Inferior parietal cortex (tissue), 1 donor: ENCODE measurements around the gene VSIG1.

Source experiments
- DNase-seq: peaks from one replicate; pipeline ENCODE4 v3.0.0-alpha.2; 2016; ENCODE audit errors: extremely low spot score

The VSIG1 gene

DNA sequence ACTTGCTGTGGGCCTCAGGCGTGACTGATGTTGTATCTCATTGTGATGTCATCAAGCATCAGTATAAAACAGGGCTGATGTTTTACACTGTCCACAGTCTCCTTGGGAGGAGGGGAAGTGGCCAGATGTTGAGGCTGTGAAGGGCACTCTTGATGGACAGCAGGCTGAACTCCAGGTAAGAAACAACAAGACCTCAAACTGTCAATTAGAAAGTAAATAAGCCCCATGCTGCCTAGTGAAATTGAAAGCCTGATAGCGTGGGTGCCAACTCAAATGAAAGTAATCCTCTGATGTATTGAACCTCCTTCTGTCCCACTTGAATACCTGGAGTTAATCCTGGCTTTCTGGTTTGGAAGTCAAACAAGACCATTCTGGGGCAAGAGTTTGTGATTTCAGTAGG, 19.7 kb downstream of the VSIG1 start:
- no peak for DNase-seq

DNA sequence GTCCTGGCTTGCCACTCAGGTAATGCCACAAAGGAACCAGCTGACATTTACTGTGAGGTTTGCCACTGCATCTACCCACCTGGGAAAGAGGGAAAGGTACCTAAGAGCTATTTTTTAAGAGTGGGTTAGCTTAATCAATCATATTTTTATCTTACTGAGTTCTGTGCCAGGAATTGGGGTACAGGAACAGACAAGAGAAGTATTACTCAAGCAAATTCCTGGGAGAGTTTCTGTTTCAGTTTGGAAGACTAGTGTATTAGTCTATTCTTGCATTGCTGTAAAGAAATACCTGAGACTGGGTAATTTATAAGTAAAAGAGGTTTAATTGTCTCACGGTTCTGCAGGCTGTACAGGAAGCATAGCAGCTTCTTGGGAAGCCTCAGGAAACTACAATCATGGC, 23.3 kb downstream of the VSIG1 start:
- DNase-seq: no peak

GRCh38 chrX:108070891-108071290, 26.0 kb downstream of the VSIG1 start:
- no peak for DNase-seq

DNA sequence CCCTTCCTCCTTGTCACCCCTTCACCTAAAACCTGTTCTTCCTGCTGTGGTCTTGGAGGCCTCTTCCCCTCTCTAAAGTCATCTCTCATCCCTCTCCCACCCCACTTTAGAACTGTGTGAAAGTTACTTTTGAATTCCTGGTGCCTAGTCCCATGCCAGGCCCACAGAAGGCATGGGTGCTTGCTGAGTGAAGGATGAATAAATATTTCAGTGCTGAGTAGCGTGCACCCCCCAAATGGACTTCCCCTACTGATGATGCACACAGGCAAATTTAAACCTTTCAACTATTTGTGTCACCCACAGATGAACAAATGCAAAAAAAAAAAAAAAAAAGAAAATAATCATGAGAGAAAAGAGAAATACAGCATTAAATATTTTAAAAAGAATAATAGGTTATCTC, 26.7 kb downstream of the VSIG1 start:
- no peak for DNase-seq

DNA sequence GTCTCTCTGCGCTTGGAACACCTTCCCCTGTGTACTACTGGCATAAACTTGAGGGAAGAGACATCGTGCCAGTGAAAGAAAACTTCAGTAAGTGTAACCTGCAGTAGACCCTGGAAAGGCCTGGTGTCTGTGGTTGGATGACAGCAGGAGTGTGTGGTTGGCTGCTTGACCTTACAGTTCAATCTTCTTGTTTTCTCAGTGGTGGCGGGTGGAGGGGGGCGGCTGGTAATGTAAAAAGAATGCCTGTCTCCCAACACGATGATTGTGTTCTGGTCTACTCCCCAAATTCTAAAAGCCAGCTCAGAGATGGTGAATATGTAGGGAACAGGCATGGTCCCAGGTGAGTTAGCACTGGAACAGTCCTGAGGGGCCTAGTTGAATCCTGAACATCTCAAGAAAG, 27.9 kb downstream of the VSIG1 start:
- DNase-seq: no peak

- no peak for DNase-seq
Measured at GRCh38 chrX:108081110-108081509, 36.2 kb downstream of the VSIG1 start.

GRCh38 chrX:108087792-108088191, 42.9 kb downstream of the VSIG1 start:
- DNase-seq: no peak

- no peak for DNase-seq
Measured at GRCh38 chrX:108088511-108088910, 43.6 kb downstream of the VSIG1 start.

GRCh38 chrX:108090491-108091263, 45.8 kb downstream of the VSIG1 start:
- peak; percentile 1 for DNase-seq

- peak; percentile 91 for DNase-seq
Measured at GRCh38 chrX:108091264-108091877, 46.5 kb downstream of the VSIG1 start, which contains the start of the genes ATG4A and PSMD10. TSS of gene ATG4A (plus strand) at chrX:108091778. CDS start at chrX:108091827, 49 bp downstream. TSS of gene PSMD10 (minus strand) at chrX:108091542. CDS start at chrX:108091520, 22 bp downstream.

GRCh38 chrX:108091878-108092291, 47.0 kb downstream of the VSIG1 start:
- DNase-seq: no peak

DNA sequence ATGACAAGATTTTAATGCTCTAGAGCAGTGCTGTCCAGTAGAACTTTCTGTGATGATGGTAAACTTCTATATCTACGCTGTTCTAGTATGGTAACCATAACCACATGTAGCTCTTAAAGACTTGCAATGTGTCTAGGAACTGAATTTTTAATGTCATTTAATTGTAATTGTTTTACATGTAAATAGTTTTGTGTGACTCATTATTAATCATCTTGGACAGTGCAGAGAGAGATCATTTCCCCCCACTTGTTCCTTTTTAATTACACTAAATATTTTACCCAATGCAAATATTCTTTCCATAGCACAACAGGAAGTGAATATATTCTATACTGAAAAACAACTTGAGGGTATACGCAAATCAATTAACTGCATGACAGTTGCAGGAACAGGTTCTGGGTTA, 52.5 kb downstream of the VSIG1 start:
- no peak for DNase-seq

DNA sequence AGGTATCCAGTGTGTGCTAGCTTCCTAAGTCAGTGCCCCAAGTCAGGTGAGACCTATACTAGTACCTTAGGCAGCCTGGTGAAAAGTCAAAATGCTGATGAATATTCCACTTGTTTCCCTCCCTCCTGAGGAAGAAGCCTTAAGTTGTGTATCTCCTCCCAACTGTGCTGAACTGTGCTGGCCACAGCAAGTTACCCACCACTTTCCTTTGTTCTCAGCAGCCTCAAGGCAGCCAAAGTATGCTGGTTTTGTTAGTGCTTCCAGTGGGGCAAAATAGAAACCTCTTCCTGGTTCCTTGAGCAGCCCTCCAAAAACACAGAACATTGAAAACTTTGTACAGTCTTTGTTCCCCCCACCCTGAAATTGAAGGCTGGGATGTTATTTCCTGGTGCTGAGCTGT, 60.6 kb downstream of the VSIG1 start:
- DNase-seq: no peak

DNA sequence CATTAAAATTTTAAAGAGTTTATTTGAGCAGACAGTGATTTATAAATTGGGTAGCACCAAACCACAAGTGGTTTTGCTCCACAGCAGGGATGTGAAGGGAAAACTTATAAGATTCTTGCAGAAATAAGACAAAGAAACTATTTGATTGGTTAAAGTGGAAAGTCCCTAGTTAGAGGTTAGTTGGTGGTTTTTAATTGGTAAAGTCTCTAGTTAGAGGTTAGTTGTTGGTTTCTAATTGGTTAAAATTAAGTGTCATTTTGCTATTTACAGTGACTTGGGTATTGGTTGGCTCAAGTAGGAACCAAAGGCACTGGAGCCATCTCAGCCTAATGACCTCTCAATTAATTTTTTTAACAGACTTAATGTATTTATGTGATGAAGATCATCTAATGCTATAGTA, 69.7 kb downstream of the VSIG1 start:
- DNase-seq: no peak

- no peak for DNase-seq
Measured at GRCh38 chrX:108117988-108118387, 73.1 kb downstream of the VSIG1 start.

- no peak for DNase-seq
Measured at GRCh38 chrX:108121291-108121690, 76.4 kb downstream of the VSIG1 start.

DNA sequence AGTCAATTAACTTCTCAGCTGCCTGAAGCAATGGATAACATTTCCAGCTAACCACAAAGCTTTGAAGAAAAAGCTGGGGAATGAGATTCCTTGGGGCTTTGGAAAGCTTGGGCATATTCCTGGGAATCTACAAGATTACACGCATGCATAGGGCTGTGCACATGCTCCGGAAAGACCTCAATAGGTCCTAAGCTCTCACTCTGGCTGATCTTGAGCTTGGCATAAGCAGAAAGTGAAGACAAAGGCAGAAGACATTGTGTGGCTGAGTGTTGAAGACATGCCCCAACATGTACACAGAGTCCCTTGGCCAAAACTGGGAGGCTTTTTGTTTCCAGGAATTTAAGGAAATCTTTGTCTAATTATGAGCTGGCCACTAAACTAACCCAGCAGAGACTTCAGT, 77.9 kb downstream of the VSIG1 start:
- DNase-seq: no peak

DNA sequence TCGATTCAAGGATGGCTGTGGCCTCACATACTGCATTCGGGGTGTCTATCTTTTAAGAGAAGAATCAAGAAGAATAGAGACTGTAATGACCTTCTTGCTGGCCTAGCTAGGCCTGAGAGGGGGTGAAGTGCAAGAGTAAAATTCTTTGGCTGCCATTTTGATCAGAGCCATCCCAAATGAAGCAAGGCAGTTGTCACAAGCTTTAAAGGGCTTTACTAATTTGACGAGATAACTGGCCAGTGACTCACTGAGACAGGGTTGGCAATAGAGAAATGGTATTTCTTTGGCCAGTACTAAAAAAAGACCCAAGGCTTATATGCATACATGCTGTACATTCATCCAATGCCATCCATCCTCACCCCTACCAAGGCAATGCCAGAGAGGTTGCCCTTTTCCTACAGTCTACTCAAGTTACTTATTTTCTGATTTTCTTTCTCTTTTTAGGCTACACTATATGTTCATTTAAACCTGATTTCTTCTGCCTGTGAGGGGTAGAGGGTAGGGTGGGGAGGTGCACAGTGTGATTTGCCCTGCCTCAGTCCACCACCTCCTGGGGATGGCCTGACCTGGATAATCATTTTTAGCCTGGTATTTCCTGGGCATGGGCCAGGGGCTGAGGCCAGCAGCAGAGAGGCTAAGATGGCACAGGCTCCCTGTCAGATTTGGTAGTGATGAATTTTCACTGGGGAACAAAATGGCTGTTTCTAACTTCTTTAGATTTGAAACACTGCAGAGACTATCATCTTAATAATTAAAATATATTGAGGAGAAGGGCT, 78.9 kb downstream of the VSIG1 start:
- DNase-seq: no peak

GRCh38 chrX:108126661-108127060, 81.8 kb downstream of the VSIG1 start:
- no peak for DNase-seq

DNA sequence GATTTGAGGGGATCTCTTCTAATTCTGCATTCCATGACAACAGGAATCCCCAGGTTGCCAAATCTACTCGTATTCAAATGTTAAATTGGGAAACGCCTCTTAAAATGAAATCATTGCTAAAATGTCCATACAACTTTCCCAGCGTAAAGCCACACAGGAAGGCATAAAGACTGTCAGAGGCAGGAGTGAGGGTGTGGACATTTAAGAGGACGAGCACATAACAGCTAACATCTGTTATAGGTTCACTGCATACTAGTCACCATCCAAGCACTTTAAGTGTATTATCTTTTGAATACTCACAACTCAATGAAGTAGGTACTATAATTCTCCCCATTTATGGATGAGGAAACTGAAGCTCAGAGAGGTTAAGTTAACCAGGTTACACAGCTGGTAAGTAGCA, 82.3 kb downstream of the VSIG1 start:
- DNase-seq: no peak
